ENCODE results near the gene TSSC4.

Gene TSSC4

DNA sequence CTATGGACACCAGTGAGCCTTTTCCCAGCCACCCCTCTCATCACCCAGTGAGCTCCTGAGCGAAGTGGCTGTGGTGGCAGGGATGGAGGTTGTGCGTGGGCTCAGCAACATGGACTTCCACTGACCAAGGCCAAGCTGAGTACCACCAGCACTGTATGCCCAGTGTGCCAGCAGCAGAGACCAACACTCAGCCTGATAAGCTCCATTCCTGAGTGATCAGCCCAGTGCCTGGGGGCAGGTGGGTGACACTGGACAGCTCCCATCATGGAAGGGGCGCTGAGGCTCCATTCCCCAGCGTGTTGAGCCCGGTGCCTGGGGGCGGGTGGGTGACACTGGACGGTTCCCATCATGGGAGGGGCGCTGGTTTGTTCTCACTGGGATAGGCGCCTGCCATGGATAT is 41.0 kb upstream of the TSSC4 start:
- TF ChIP-seq POLR2AphosphoS5 (IDR thresholded peaks at IDR 0.05; ENCODE audit: low read depth) (no peak), REST (IDR thresholded peaks at IDR 0.05; ENCODE audit: insufficient replicate concordance, low read depth) (no peak), GABPA (IDR thresholded peaks at IDR 0.05; ENCODE audit: low read depth) (no peak), SPI1 (IDR thresholded peaks at IDR 0.05; ENCODE audit: borderline replicate concordance, low read depth) (no peak)
- TF ChIP-seq, protein P1, sequence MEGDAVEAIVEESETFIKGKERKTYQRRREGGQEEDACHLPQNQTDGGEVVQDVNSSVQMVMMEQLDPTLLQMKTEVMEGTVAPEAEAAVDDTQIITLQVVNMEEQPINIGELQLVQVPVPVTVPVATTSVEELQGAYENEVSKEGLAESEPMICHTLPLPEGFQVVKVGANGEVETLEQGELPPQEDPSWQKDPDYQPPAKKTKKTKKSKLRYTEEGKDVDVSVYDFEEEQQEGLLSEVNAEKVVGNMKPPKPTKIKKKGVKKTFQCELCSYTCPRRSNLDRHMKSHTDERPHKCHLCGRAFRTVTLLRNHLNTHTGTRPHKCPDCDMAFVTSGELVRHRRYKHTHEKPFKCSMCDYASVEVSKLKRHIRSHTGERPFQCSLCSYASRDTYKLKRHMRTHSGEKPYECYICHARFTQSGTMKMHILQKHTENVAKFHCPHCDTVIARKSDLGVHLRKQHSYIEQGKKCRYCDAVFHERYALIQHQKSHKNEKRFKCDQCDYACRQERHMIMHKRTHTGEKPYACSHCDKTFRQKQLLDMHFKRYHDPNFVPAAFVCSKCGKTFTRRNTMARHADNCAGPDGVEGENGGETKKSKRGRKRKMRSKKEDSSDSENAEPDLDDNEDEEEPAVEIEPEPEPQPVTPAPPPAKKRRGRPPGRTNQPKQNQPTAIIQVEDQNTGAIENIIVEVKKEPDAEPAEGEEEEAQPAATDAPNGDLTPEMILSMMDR (IDR thresholded peaks at IDR 0.05; ENCODE audit: insufficient read depth, low read length) = no peak
- DNase-seq (ENCODE audit: low read depth in 1 of 2, low spot score in 1 of 2) = no peak
- no peak overlapping the region for H3K27ac ChIP-seq (replicated peaks)
- H3K27me3 ChIP-seq (ENCODE audit: insufficient read depth, poor library complexity, severe bottlenecking) = peaks cover 2% of the 10 kb centered on the region
- H3K4me3 ChIP-seq (replicated peaks; ENCODE audit: insufficient read depth, low read length) = no peak overlapping the region

- peaks cover 6% of the 10 kb centered on the region for H3K27me3 ChIP-seq (ENCODE audit: insufficient read depth, poor library complexity, severe bottlenecking)
- no peak for TF ChIP-seq SPI1 (IDR thresholded peaks at IDR 0.05; ENCODE audit: borderline replicate concordance, low read depth)
- no peak for TF ChIP-seq POLR2AphosphoS5 (IDR thresholded peaks at IDR 0.05; ENCODE audit: low read depth)
- TF ChIP-seq REST (IDR thresholded peaks at IDR 0.05; ENCODE audit: insufficient replicate concordance, low read depth) = no peak
- no peak for TF ChIP-seq GABPA (IDR thresholded peaks at IDR 0.05; ENCODE audit: low read depth)
- TF ChIP-seq, protein P1 (IDR thresholded peaks at IDR 0.05; ENCODE audit: insufficient read depth, low read length) = no peak
- H3K4me3 ChIP-seq (replicated peaks; ENCODE audit: insufficient read depth, low read length) = no peak overlapping the region
- H3K27ac ChIP-seq (replicated peaks) = no peak overlapping the region
- DNase-seq (ENCODE audit: low read depth in 1 of 2, low spot score in 1 of 2) = no peak
These were observed 40.4 kb upstream of the TSSC4 start for GRCh38 chr11:2360081-2360642.

- TF ChIP-seq, protein P1 (IDR thresholded peaks at IDR 0.05; ENCODE audit: insufficient read depth, low read length) = no peak
- no peak for TF ChIP-seq SPI1 (IDR thresholded peaks at IDR 0.05; ENCODE audit: borderline replicate concordance, low read depth)
- no peak for TF ChIP-seq REST (IDR thresholded peaks at IDR 0.05; ENCODE audit: insufficient replicate concordance, low read depth)
- no peak overlapping the region for H3K27ac ChIP-seq (replicated peaks)
- no peak overlapping the region for H3K4me3 ChIP-seq (replicated peaks; ENCODE audit: insufficient read depth, low read length)
- H3K27me3 ChIP-seq (ENCODE audit: insufficient read depth, poor library complexity, severe bottlenecking) = peaks cover 8% of the 10 kb centered on the region
- no peak for DNase-seq (ENCODE audit: low read depth in 1 of 2, low spot score in 1 of 2)
These were observed 39.0 kb upstream of the TSSC4 start for GRCh38 chr11:2361565-2361964.

All from HL-60 (cell line).